Activated B cell treated with CpG ODN at 0.5 μM for 24 hours (primary cell): Measurements from ENCODE around the gene LSAMP. TPM values are rescaled to one million over a fixed set of nuclear protein-coding genes. Genes with fewer than 3 reads are reported as not detected.

Experiments
- ATAC-seq: fragments of 200-7000 bp; cut with Tn5 transposase; one replicate; pipeline ENCODE4 v1.10.0; 2021; ENCODE audit warnings: low read depth, mild to moderate bottlenecking, moderate library complexity
- CTCF ChIA-PET: fragments of 350-600 bp; sonication (Branson Sonifier 250); formaldehyde crosslinking; loops from one replicate; lab custom pipeline; 2021; ENCODE audit warnings: antibody characterized with exemption; lab: Charles Lee
- POLR2A ChIA-PET: fragments of 350-600 bp; sonication (Branson Sonifier 250); formaldehyde crosslinking; loops from one replicate; lab custom pipeline; 2021; ENCODE audit warnings: antibody characterized with exemption; lab: Charles Lee
- DNase-seq: peaks from one replicate; pipeline ENCODE4 v3.0.0; 2022
- H3K27ac Mint-ChIP-seq: one replicate; pipeline ENCODE4 v1.8.0; 2020; ENCODE audit warnings: mixed read lengths
- H3K27me3 Mint-ChIP-seq: one replicate; pipeline ENCODE4 v1.8.0; 2021; ENCODE audit warnings: mixed read lengths
- H3K36me3 Mint-ChIP-seq: one replicate; pipeline ENCODE4 v1.8.0; 2021; ENCODE audit warnings: low read depth, mixed read lengths
- H3K4me1 Mint-ChIP-seq: one replicate; pipeline ENCODE4 v1.8.0; 2021; ENCODE audit warnings: mixed read lengths
- H3K4me3 Mint-ChIP-seq: one replicate; pipeline ENCODE4 v1.8.0; 2020; ENCODE audit warnings: mild to moderate bottlenecking, mixed read lengths
- H3K9me3 Mint-ChIP-seq: one replicate; pipeline ENCODE4 v1.8.0; 2020; ENCODE audit warnings: mixed read lengths
- intact Hi-C: fragments of 100-400 bp; cut with micrococcal nuclease; formaldehyde crosslinking; loops from one replicate; pipeline ENCODE4 v1.15.1; 2024
- total RNA-seq: library from RNA; stranded (reverse); gene quantifications from 2 replicates; pipeline ENCODE4 v1.2.3, GENCODE V29; 2022
- TF ChIP-seq, protein P1 (sequence below): fragments of 200-600 bp; IDR thresholded peaks from one replicate; pipeline ENCODE4 v1.8.0; 2022; ENCODE audit warnings: antibody characterized with exemption, mild to moderate bottlenecking

Gene LSAMP
- total RNA-seq, 1 donor from 2014 or later: 0.16 TPM

DNA sequence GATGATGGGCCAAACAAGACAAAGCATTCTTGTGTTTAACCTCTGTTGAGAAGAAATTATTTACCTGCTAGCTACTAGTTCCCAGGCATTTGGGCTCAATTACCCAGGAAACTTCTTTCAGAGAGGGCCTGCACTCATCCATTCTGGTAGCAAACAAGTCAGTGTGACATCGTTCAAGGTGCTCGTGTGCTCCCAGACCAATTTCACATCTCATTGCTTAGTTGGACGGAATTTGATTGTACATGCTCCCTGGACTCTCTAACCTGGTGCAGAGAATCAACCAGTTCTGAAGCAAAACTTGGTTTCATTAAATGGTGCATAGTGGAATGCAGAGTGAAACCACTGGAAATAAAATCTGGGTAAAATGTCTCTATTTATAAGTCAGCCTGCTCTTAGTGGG lies 392.7 kb downstream of the LSAMP start:
- Mint-ChIP-seq H3K27me3 (no peaks in the 10 kb centered on the region), H3K36me3 (no peaks in the 10 kb centered on the region), H3K27ac (no peak overlapping the region), H3K4me1 (peaks cover 15% of the 10 kb centered on the region), H3K4me3 (no peak overlapping the region), H3K9me3 (no peaks in the 10 kb centered on the region)
- ChIA-PET CTCF (no interaction called here), POLR2A (no interaction called here)
- TF ChIP-seq, protein P1, sequence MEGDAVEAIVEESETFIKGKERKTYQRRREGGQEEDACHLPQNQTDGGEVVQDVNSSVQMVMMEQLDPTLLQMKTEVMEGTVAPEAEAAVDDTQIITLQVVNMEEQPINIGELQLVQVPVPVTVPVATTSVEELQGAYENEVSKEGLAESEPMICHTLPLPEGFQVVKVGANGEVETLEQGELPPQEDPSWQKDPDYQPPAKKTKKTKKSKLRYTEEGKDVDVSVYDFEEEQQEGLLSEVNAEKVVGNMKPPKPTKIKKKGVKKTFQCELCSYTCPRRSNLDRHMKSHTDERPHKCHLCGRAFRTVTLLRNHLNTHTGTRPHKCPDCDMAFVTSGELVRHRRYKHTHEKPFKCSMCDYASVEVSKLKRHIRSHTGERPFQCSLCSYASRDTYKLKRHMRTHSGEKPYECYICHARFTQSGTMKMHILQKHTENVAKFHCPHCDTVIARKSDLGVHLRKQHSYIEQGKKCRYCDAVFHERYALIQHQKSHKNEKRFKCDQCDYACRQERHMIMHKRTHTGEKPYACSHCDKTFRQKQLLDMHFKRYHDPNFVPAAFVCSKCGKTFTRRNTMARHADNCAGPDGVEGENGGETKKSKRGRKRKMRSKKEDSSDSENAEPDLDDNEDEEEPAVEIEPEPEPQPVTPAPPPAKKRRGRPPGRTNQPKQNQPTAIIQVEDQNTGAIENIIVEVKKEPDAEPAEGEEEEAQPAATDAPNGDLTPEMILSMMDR: no peak
- intact Hi-C loops: no loop called here
- ATAC-seq (no peak), DNase-seq (no peak)

DNA sequence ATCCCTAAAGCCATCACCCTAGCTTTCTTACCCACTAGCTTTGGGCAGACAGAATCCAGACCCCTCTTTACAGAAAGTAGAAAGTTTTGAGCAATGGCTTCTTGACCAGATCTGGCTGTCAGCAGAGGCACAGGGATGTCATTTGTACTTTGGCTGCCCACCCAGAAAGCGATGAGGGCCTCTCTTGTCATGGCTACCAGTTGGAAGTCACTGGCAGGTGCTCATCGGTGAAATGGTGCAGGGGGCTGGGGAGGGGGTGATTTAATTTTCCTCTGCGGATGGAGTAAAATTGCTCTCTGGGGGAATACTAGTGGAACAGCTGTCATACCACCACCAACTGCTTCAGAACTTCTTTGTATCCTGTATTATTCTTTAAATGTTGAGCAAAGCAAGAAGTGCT lies 393.7 kb downstream of the LSAMP start:
- no peak overlapping the region for H3K27ac Mint-ChIP-seq

DNA sequence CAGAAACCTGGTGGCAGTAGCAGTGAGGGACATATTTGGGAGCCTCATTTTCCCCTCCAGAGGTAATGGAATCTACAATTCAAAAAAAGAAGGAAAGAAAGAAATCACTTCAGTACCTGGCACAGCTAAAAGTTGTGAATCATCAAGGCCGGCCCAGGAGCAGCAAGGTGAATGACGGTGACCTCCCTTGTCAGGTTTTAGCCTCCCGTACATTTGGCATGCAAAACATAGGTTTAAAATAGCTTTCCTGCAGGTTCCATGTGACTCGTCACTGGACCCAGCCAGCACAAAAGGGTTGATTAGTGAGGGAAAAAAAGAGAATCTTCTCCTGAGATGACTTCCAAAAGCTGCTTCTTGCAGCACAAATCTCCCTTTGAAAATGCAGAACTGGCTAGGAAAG lies 394.2 kb downstream of the LSAMP start:
- Mint-ChIP-seq H3K4me3 (no peak overlapping the region), H3K27me3 (no peaks in the 10 kb centered on the region), H3K9me3 (no peaks in the 10 kb centered on the region), H3K27ac (no peak overlapping the region), H3K36me3 (no peaks in the 10 kb centered on the region), H3K4me1 (peaks cover 3% of the 10 kb centered on the region)
- TF ChIP-seq, protein P1: no peak
- ChIA-PET POLR2A (no interaction called here), CTCF (no interaction called here)
- DNase-seq: no peak
- intact Hi-C loops: no loop called here
- no peak for ATAC-seq

More for the DNA sequence above, 393.7 kb downstream of the LSAMP start:
- TF ChIP-seq, protein P1: no peak
- CTCF ChIA-PET: no interaction called here
- ATAC-seq: no peak
- H3K4me1 Mint-ChIP-seq: peaks cover 8% of the 10 kb centered on the region
- no peaks in the 10 kb centered on the region for H3K27me3 Mint-ChIP-seq
- POLR2A ChIA-PET: no interaction called here
- H3K4me3 Mint-ChIP-seq: no peak overlapping the region
- intact Hi-C loops: no loop called here
- H3K36me3 Mint-ChIP-seq: no peaks in the 10 kb centered on the region
- DNase-seq: no peak
- H3K9me3 Mint-ChIP-seq: no peaks in the 10 kb centered on the region

DNA sequence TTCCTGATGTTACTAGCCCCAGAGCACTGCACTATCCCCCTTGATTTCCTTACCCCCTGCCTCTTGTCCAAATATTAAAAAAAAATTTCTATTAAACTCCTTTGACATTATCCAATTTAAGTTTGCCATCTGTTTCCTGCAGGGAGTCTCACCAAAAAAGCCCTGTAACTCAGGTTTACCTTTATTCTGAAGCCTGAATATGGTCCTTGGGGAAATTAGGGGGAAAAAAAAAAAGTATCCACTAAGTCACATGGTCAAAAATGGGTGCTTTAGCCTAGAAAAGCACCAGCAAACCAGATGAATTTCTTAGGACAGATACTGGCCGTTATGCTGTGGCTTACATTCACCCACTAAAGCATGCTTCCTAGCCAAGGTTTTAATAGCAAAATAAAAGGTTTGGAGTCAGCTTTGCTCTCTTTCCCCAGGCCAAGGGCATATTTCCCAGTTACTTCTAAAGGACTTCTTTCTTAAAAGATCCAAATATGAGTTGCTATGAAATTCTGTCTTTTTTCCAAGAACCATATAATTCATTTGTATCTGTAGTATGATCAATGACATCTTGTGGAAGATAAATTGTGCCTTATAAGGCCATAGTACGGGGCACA lies 394.9 kb downstream of the LSAMP start:
- intact Hi-C loops: no loop called here
- H3K9me3 Mint-ChIP-seq: no peaks in the 10 kb centered on the region
- H3K36me3 Mint-ChIP-seq: no peaks in the 10 kb centered on the region
- CTCF ChIA-PET: no interaction called here
- TF ChIP-seq, protein P1: no peak
- DNase-seq: no peak
- peaks cover 3% of the 10 kb centered on the region for H3K4me1 Mint-ChIP-seq
- POLR2A ChIA-PET: interaction anchor here (0.6 kb wide), 1 partner anchor 926 kb away, joined by 3 read pairs; no protein-coding TSS in a partner anchor
- no peak overlapping the region for H3K4me3 Mint-ChIP-seq
- ATAC-seq: no peak
- H3K27me3 Mint-ChIP-seq: no peaks in the 10 kb centered on the region
- no peak overlapping the region for H3K27ac Mint-ChIP-seq

DNA sequence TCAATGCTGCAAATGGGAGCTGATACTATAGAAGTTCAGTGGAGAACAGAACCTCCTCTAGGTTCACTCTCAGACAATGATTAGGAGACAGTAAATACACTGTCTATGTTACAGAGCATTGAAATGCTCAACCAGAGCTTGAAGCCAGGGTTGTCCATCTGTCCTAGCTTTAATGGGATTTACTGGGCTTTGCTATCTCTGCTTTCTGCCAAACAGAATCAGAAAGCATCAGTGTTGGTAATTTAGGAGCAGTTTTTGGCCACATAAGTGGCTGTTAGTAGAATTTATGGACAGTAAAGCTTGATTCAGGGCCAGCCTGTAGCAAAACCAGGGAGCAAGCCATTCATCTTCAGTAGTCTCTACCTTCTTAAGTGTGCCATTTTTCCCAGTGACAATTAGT lies 396.3 kb downstream of the LSAMP start:
- intact Hi-C loops: no loop called here
- ATAC-seq: no peak
- H3K36me3 Mint-ChIP-seq: no peaks in the 10 kb centered on the region
- no peaks in the 10 kb centered on the region for H3K9me3 Mint-ChIP-seq
- peaks cover 3% of the 10 kb centered on the region for H3K4me1 Mint-ChIP-seq
- TF ChIP-seq, protein P1: no peak
- DNase-seq: no peak
- ChIA-PET POLR2A (no interaction called here), CTCF (no interaction called here)
- H3K27me3 Mint-ChIP-seq: no peaks in the 10 kb centered on the region
- no peak overlapping the region for H3K27ac Mint-ChIP-seq
- no peak overlapping the region for H3K4me3 Mint-ChIP-seq
